Anterior cingulate cortex (tissue), 58 donors: ENCODE measurements around the gene LDLRAD1.
A peak's percentile ranks its signal among the peaks of the same experiment; 100 is the strongest.
"Not testable (repeated sequence)": the region's sequence is repeated elsewhere in the genome, so short reads cannot be mapped to it uniquely, and the experiment has no call there.

Experiments
- DNase-seq, 58 donors: peaks; one replicate each; lab custom pipeline; 2025; lab: John Stamatoyannopoulos, UW

Gene LDLRAD1

DNA sequence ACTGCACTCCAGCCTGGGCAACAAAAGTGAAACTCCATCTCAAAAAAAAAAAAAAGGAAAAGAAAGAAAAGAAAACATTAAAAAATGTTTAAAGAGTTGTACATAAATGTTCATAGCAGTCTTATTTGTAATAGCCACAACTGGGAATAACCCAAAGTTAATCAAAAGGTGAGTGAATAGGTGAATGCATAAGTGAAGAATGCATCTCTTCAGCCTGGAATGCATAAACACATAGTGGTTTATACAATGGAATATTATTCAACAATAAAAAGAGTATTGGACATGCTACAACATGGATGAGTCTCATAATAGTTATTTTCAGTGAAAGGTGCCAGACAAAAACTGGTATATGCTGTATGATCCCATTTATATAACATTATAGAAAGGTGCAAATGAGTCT lies 18.1 kb downstream of the LDLRAD1 start:
- DNase-seq, result no peak

GRCh38 chr1:53998223-53998622 lies 19.8 kb downstream of the LDLRAD1 start:
- no peak for DNase-seq

DNA sequence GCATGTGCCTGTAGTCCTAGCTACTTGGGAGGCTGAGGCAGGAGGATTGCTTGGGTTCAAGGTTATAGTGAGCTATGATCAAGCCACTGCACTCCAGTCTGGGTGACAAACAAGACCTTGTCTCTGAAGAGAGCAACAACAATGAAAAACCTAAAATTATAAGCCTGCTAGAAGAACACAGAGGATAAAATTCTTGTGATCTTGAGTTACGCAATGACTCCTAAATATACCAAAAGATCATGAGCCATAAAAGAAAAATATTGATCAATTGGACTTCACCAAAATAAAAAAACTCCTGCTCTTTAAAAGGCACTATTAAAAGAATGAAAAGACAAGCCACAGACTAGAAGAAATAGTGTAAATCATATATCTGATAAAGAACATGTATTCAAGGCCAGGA lies 22.3 kb downstream of the LDLRAD1 start:
- no peak for DNase-seq

GRCh38 chr1:53994516-53994915 lies 23.5 kb downstream of the LDLRAD1 start:
- not testable (repeated sequence) for DNase-seq

- peak in 1 of 58 donors; percentile 1 for DNase-seq
These were observed 25.7 kb downstream of the LDLRAD1 start for GRCh38 chr1:53992085-53992874.

GRCh38 chr1:53987880-53988279 lies 30.1 kb downstream of the LDLRAD1 start:
- no peak for DNase-seq

GRCh38 chr1:53986458-53986857 lies 31.5 kb downstream of the LDLRAD1 start:
- no peak for DNase-seq

GRCh38 chr1:53984726-53985125 lies 33.3 kb downstream of the LDLRAD1 start:
- no peak for DNase-seq

- DNase-seq, result no peak
These were observed 35.3 kb downstream of the LDLRAD1 start for GRCh38 chr1:53982763-53983104.

DNA sequence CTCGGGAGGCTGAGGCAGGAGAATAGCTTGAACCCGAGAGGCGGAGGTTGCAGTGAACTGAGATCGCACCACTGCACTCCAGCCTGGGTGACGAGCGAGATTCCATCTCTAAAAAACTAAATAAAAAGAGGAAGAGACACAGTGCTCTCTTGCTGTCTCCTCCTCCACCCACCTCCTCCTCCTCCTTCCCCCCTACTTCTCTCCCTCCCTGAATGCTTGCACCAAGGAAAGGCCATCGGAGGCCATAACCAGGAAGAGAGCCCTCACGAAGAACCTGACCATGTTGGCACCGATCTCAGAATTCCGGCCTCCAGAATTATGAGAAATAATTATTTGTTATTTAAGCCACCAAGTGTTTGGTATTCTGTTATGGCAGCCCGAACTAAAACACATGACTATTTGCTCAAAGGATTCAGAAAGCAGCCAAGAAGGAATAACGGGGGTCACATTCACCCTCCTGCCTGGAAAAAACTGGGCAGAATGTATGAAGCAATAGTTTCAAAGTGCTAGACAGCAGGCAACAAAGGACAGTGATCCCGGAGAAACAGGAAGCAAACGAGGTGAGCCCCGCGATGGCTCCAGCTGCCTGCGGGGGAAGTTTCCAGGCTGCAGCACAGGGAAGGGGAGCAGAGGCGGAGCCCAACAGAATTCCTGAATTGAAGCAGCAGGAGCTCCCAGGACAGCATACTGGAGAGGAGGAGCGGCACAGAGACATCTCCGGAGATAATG lies 35.8 kb downstream of the LDLRAD1 start:
- peak in 8 of 58 donors; percentile 4 to 28 (median 10) for DNase-seq

GRCh38 chr1:53981220-53981619 lies 36.8 kb downstream of the LDLRAD1 start:
- DNase-seq, result no peak

- DNase-seq, result no peak
These were observed 38.1 kb downstream of the LDLRAD1 start for GRCh38 chr1:53979712-53980450.

- DNase-seq, result no peak
These were observed 42.1 kb downstream of the LDLRAD1 start for GRCh38 chr1:53975861-53976260.

DNA sequence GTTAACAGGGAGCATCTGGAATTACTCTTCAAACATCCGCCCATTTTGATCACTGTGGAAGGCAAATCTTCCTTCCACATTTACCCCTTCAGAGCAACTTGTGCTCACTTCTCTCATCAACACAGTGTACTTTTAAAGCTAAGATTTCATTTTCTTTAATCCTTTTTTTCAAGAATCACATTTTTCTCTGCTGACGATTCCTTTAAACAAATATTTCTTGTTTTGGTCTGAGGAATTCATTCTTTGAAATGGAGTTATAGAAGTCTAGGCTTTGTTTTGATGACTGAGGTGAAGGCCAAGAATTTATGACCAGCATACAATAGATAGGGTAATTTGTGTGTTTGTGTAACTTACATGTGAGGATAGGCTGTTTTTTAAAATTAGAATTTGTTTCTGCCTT lies 46.3 kb downstream of the LDLRAD1 start:
- DNase-seq, result no peak

DNA sequence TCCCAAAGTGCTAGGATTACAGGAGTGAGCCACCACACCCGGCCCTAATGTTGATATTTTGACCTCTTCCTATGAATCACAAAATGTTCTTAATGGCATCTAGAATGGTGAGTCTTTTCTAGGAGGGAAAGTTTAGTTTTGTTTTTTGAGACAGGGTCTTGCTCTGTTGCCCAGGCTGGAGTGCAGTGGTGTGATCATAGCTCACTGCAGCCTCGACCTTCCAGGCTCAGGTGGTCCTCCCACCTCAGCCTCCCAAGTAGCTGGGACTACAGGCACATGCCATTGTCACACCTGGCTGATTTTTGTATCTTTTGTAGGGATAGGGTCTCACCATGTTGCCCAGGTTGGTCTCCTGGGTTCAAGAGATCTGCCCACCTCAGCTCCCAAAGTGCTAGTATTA lies 48.7 kb downstream of the LDLRAD1 start:
- DNase-seq, result not testable (repeated sequence)

DNA sequence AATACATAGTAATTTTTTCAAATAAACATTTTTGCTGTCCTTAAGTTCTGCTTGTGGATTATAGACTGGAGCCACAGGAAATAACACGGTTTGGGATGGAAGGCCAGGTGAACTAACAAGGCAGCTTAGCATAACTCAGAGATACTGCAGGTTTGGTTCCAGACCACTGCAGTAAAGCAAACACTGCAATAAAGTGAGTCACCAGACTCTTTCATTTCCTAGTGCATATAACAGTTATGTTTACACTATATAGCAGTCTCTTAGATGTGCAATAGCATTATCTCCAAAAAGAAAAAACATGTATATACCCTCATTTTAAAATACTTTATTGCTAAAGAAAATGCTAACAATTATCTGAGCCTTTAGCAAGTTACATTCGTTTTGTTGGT lies 49.9 kb downstream of the LDLRAD1 start:
- DNase-seq, result no peak

DNA sequence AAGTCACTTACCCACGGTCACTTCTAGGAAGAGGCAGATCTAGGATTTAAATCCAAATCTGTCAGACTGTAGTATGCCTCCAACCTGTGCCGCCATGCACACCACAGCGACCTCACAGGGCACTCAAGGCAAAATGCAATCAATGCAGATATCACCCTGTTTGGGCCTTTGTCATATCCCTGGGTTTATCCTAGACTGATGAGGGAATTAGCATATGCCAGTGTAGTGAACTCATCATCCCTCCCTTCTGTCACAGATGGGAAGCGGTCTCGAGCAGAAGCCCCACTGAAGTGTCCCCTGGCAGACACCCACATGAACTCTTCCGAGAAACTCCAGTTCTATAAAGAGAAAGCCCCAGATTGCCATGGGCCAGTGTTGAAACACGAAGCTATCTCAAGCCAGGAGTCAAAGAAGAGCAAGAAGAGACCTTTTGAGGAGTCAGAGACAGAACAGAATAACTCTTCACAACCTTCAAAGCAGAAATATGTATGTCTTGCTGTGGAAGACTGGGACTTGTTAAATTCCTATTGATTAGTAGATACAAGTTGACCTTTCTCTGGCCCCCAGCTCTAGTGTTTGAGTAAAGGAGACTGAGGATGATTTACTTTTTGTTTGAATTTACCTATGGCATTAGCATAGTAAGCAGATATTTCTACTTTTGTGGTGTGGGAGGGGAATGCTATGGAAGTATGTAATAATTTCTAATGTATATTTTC lies 50.4 kb downstream of the LDLRAD1 start:
- DNase-seq, result no peak

DNA sequence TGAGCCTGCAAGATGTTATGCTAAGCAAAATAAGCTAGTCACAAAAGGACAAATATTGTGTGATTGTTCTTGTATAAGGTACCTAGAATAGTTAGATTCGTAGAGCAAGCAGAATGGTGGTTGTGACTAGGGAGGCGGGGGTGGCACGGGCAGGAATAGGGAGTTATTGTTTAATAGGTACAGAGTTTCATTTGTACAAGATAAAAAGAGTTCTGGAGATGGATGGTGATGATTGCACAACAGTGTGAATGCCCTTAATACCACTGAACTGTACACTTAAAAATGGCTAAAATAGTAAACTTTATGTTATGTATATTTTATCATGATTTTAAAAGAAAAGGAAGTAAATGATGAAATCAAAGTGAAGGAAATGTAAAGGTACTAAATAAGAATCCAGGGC lies 51.2 kb downstream of the LDLRAD1 start:
- no peak for DNase-seq

DNA sequence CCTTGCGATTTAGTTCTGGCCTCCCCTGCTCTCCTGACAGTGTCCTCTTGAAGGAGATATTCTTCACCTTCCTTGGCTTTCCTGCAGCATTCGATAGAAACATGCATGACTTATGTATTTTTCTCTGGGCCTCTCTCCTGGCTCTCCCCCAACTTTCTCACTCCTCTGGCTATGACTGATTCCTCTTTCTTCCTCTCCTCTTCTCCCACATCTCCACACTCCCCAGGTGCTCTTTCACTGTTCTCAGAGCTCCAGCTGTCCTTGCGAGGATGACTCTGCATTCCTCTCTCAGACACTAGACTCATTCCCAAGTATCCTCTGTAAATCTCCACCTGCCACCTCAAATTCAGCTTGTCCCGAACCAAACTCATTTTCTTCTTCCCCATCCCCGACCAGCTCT lies 53.9 kb downstream of the LDLRAD1 start:
- peak in 1 of 58 donors; percentile 18 for DNase-seq

DNA sequence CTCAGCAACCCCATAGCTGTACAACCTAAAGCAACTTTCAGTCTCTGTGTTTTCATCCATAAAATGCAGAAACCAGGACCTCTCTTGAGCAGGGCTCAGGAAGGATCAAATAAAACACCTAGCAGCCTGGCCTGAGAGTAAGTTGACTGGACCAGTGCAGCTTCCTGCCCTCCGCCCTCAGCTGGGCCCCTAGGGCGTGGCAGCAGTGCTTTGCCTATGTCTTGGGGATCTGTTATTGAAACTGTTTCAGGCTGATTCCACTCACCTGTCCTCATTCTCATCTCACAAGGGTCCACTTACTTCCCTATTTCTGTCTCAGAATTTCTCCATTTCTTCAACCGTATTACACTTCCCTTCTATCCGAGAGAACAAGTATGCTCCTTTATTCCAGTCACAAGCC lies 54.5 kb downstream of the LDLRAD1 start:
- no peak for DNase-seq

- DNase-seq, result no peak
These were observed 55.6 kb downstream of the LDLRAD1 start for GRCh38 chr1:53962395-53962794.
